WERI-Rb-1 (cell line): Measurements from ENCODE around the gene RET.

ENCODE experiments used
- DNase-seq: peaks from one replicate; pipeline ENCODE4 v3.0.0-alpha.2; 2020
- H3K27ac ChIP-seq: fragments of 250-450 bp; sonication (Bioruptor Pico); 2 replicates; pipeline ENCODE4 v1.5.1; 2020; ENCODE audit warnings: mild to moderate bottlenecking, moderate library complexity
- H3K27me3 ChIP-seq: fragments of 250-450 bp; sonication (Bioruptor Pico); 2 replicates; pipeline ENCODE4 v1.5.1; 2021; ENCODE audit warnings: mild to moderate bottlenecking, low read depth, moderate library complexity; ENCODE audit not compliant: insufficient read depth, severe bottlenecking
- H3K36me3 ChIP-seq: fragments of 250-450 bp; sonication (Bioruptor Pico); 2 replicates; pipeline ENCODE4 v1.5.1; 2020; ENCODE audit warnings: mild to moderate bottlenecking, moderate library complexity
- H3K4me3 ChIP-seq: 2 replicates; pipeline ENCODE4 v1.5.1; 2011; ENCODE audit warnings: low read depth, mild to moderate bottlenecking, control low read depth, low read length
- H3K9me3 ChIP-seq: fragments of 250-450 bp; sonication (Bioruptor Pico); 2 replicates; pipeline ENCODE4 v1.5.1; 2021; ENCODE audit warnings: mild to moderate bottlenecking, moderate library complexity; ENCODE audit not compliant: severe bottlenecking
- CTCF ChIP-seq: IDR thresholded peaks from 2 replicates; pipeline ENCODE4 v1.5.1; 2011; ENCODE audit warnings: low read depth, mild to moderate bottlenecking, control low read depth, inconsistent platforms, low read length

The RET gene

GRCh38 chr10:43058716-43059335, 18.0 kb upstream of the RET start:
- H3K36me3 ChIP-seq: no peaks in the 10 kb centered on the region
- H3K4me3 ChIP-seq: no peak overlapping the region
- H3K9me3 ChIP-seq: no peaks in the 10 kb centered on the region
- H3K27ac ChIP-seq: no peak overlapping the region
- H3K27me3 ChIP-seq: peaks cover 87% of the 10 kb centered on the region
- TF ChIP-seq CTCF: no peak
- no peak for DNase-seq

- no peak for TF ChIP-seq CTCF
Observed at GRCh38 chr10:43059336-43059720, 17.5 kb upstream of the RET start.

GRCh38 chr10:43059828-43060227, 17.0 kb upstream of the RET start:
- no peak for TF ChIP-seq CTCF
- H3K27ac ChIP-seq: no peak overlapping the region
- DNase-seq: no peak
- no peak overlapping the region for H3K4me3 ChIP-seq
- H3K36me3 ChIP-seq: no peaks in the 10 kb centered on the region
- peaks cover 89% of the 10 kb centered on the region for H3K27me3 ChIP-seq
- no peaks in the 10 kb centered on the region for H3K9me3 ChIP-seq

More at GRCh38 chr10:43059336-43059720, 17.5 kb upstream of the RET start:
- no peaks in the 10 kb centered on the region for H3K36me3 ChIP-seq
- peaks cover 92% of the 10 kb centered on the region for H3K27me3 ChIP-seq
- no peak for DNase-seq
- H3K9me3 ChIP-seq: no peaks in the 10 kb centered on the region
- H3K4me3 ChIP-seq: no peak overlapping the region
- H3K27ac ChIP-seq: no peak overlapping the region

GRCh38 chr10:43060291-43060690, 16.6 kb upstream of the RET start:
- TF ChIP-seq CTCF: no peak
- Histone ChIP-seq H3K27ac (no peak overlapping the region), H3K36me3 (no peaks in the 10 kb centered on the region), H3K4me3 (no peak overlapping the region), H3K27me3 (peaks cover 86% of the 10 kb centered on the region), H3K9me3 (no peaks in the 10 kb centered on the region)
- no peak for DNase-seq

GRCh38 chr10:43061331-43061730, 15.5 kb upstream of the RET start:
- no peaks in the 10 kb centered on the region for H3K9me3 ChIP-seq
- peaks cover 86% of the 10 kb centered on the region for H3K27me3 ChIP-seq
- no peaks in the 10 kb centered on the region for H3K36me3 ChIP-seq
- no peak for TF ChIP-seq CTCF
- H3K27ac ChIP-seq: no peak overlapping the region
- no peak for DNase-seq
- H3K4me3 ChIP-seq: no peak overlapping the region

- no peak overlapping the region for H3K27ac ChIP-seq
- no peak for TF ChIP-seq CTCF
Observed at GRCh38 chr10:43061760-43062159, 15.1 kb upstream of the RET start.

More at GRCh38 chr10:43061760-43062159, 15.1 kb upstream of the RET start:
- no peak for DNase-seq
- H3K9me3 ChIP-seq: no peaks in the 10 kb centered on the region
- peaks cover 86% of the 10 kb centered on the region for H3K27me3 ChIP-seq
- H3K4me3 ChIP-seq: no peak overlapping the region
- no peaks in the 10 kb centered on the region for H3K36me3 ChIP-seq
